ENCODE measurements around the gene ASB2. TPM values are rescaled to one million over a fixed set of nuclear protein-coding genes. Genes with fewer than 3 reads are reported as not detected.

Gene ASB2
- total and polyA plus RNA-seq, 4 donors, result 0.50 to 4.0 (median 1.8) TPM

DNA sequence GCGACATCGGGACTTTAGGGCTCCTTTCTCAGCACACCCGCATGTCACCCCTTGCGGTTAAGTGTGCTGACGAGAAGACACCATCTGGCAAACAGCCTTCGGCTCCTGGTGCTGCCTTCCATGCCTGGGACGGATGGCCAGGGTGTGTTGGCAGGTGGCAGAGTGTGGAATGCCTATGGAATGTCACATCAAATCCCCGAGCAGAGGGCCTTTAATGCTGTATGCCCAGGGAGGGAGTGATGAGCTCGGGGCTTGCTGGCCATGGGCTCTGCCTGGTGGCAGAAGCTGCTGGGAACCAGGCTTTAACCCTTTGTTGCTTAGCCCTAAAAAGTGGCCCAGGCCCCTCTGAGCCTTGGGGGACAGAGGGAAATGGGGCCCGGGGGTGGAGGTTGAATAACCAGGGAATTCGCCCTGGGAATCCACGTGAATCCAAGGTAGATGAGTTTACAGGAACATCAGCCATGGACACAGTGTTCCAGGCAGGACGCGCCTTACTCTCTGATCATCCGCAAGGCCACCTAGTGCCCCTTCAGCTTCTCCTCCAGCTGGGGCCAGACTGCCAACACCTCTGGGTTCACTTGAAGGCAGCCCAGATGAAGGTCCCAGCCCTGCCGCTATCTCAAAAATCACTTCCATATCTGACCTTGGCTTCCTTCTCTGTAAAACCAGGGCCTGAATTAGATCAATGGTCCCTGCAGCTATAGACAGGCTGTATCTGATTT is 31.9 kb downstream of the ASB2 start:
- H3K4me1 ChIP-seq (ENCODE audit: control insufficient read depth, insufficient read depth, low read length), result peaks cover 22% of the 10 kb centered on the region
- no peak overlapping the region for H3K4me3 ChIP-seq (ENCODE audit: low read depth, low read length)
- no peak for DNase-seq (ENCODE audit: low read depth in 4 of 6, low spot score in 6 of 6)
- peaks cover 4% of the 10 kb centered on the region for H3K27me3 ChIP-seq (ENCODE audit: control insufficient read depth, insufficient read depth, low read length)
- H3K27ac ChIP-seq (ENCODE audit: low read depth, low read length), result no peak overlapping the region
- H3K36me3 ChIP-seq (ENCODE audit: control insufficient read depth, insufficient read depth, low read length), result no peaks in the 10 kb centered on the region
- 82% methylated on average over 16 of the region's 16 CpGs for WGBS (ENCODE audit: insufficient coverage)
- H3K9me3 ChIP-seq (ENCODE audit: control insufficient read depth, insufficient read depth, low read length), result no peaks in the 10 kb centered on the region

GRCh38 chr14:93943930-93944329 is 32.4 kb downstream of the ASB2 start:
- Histone ChIP-seq H3K9me3 (ENCODE audit: control insufficient read depth, insufficient read depth, low read length) (no peaks in the 10 kb centered on the region), H3K4me1 (ENCODE audit: control insufficient read depth, insufficient read depth, low read length) (peaks cover 25% of the 10 kb centered on the region), H3K27me3 (ENCODE audit: control insufficient read depth, insufficient read depth, low read length) (peaks cover 6% of the 10 kb centered on the region), H3K4me3 (ENCODE audit: low read depth, low read length) (no peak overlapping the region), H3K27ac (ENCODE audit: low read depth, low read length) (no peak overlapping the region), H3K36me3 (ENCODE audit: control insufficient read depth, insufficient read depth, low read length) (no peaks in the 10 kb centered on the region)
- no peak for DNase-seq (ENCODE audit: low read depth in 4 of 6, low spot score in 6 of 6)
- WGBS (ENCODE audit: insufficient coverage), result 91% methylated on average over 8 of the region's 9 CpGs

DNA sequence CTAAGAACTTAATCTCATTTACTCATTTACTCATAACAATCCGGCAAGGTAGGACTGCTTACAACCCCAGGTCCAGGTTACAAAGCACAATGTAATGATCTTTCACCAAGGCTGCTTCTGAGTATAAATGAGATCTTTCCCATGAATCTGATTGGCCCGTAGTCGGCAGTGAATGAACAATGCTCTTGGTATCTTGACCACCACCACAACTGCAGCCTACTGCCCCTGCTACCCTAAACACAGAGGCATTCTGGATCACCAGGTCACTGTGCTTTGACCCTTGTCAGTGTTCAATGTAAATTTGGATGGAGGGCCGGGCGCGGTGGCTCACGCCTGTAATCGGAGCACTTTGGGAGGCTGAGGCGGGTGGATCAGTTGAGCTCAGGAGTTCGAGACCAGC is 33.3 kb downstream of the ASB2 start:
- WGBS (ENCODE audit: insufficient coverage), result 92% methylated on average over 8 of the region's 10 CpGs
- H3K4me1 ChIP-seq (ENCODE audit: control insufficient read depth, insufficient read depth, low read length), result peaks cover 25% of the 10 kb centered on the region
- peaks cover 14% of the 10 kb centered on the region for H3K27me3 ChIP-seq (ENCODE audit: control insufficient read depth, insufficient read depth, low read length)
- H3K4me3 ChIP-seq (ENCODE audit: low read depth, low read length), result no peak overlapping the region
- H3K9me3 ChIP-seq (ENCODE audit: control insufficient read depth, insufficient read depth, low read length), result no peaks in the 10 kb centered on the region
- no peak overlapping the region for H3K27ac ChIP-seq (ENCODE audit: low read depth, low read length)
- DNase-seq (ENCODE audit: low read depth in 4 of 6, low spot score in 6 of 6), result no peak
- no peaks in the 10 kb centered on the region for H3K36me3 ChIP-seq (ENCODE audit: control insufficient read depth, insufficient read depth, low read length)

DNA sequence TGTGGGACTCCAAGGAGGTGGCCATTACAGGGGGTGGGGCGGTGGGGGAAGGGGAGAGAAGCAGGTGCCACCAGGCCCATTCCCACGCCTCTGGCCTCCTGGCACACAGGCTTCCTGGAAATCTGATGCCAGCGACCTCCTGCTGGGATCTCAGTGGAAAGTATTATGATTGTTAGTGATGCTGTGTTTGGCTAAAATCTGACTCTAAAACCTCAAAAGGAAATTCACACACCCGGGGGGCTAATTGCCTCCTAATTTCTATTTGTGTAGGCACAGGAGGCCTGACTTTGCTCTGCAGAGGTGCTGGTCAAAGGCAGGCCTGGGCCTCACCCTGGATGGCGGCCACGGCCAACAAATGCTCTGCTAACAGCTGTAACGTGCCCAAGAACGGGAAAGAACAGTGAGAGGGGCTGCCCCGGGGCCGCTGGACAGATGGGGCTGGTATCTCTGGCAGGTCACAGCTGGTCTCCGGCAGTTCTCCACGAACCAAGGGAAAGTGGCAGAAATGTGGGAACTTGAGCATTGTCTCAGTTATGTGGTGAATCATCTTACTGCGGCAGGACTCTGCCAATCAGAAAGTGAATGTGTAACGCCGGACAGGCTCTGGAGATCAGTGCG is 35.0 kb downstream of the ASB2 start:
- Histone ChIP-seq H3K9me3 (ENCODE audit: control insufficient read depth, insufficient read depth, low read length) (no peaks in the 10 kb centered on the region), H3K27ac (ENCODE audit: low read depth, low read length) (no peak overlapping the region), H3K27me3 (ENCODE audit: control insufficient read depth, insufficient read depth, low read length) (peaks cover 16% of the 10 kb centered on the region), H3K4me1 (ENCODE audit: control insufficient read depth, insufficient read depth, low read length) (peaks cover 31% of the 10 kb centered on the region), H3K36me3 (ENCODE audit: control insufficient read depth, insufficient read depth, low read length) (no peaks in the 10 kb centered on the region), H3K4me3 (ENCODE audit: low read depth, low read length) (no peak overlapping the region)
- 48% methylated on average over 10 of the region's 16 CpGs for WGBS (ENCODE audit: insufficient coverage)
- DNase-seq (ENCODE audit: low read depth in 4 of 6, low spot score in 6 of 6), result peak in 2 of 6 donors; percentile 37 to 61

DNA sequence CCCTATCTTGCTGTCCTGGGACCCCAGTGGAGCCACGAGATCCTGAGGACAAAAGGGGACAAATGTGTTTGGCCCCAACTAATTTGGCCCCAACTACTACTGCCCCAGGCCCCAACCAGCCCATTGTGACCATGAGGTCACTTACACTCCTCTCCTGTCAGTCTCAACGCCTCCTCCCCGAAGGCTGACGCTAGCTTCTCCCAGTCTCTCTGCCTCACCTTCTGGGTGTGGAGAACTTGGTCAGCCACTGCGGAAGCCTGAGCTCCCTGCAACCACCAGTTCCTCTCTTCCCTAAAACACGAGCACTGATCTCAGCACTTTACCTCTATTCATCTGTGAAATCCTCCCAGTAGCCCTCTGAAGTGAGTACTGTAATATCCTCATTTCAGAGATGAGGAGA is 35.9 kb downstream of the ASB2 start:
- H3K4me3 ChIP-seq (ENCODE audit: low read depth, low read length), result no peak overlapping the region
- peaks cover 40% of the 10 kb centered on the region for H3K4me1 ChIP-seq (ENCODE audit: control insufficient read depth, insufficient read depth, low read length)
- no peak for DNase-seq (ENCODE audit: low read depth in 4 of 6, low spot score in 6 of 6)
- peaks cover 16% of the 10 kb centered on the region for H3K27me3 ChIP-seq (ENCODE audit: control insufficient read depth, insufficient read depth, low read length)
- H3K9me3 ChIP-seq (ENCODE audit: control insufficient read depth, insufficient read depth, low read length), result no peaks in the 10 kb centered on the region
- no peaks in the 10 kb centered on the region for H3K36me3 ChIP-seq (ENCODE audit: control insufficient read depth, insufficient read depth, low read length)
- WGBS (ENCODE audit: insufficient coverage), result 91% methylated on average over 4 of the region's 6 CpGs
- H3K27ac ChIP-seq (ENCODE audit: low read depth, low read length), result no peak overlapping the region

DNA sequence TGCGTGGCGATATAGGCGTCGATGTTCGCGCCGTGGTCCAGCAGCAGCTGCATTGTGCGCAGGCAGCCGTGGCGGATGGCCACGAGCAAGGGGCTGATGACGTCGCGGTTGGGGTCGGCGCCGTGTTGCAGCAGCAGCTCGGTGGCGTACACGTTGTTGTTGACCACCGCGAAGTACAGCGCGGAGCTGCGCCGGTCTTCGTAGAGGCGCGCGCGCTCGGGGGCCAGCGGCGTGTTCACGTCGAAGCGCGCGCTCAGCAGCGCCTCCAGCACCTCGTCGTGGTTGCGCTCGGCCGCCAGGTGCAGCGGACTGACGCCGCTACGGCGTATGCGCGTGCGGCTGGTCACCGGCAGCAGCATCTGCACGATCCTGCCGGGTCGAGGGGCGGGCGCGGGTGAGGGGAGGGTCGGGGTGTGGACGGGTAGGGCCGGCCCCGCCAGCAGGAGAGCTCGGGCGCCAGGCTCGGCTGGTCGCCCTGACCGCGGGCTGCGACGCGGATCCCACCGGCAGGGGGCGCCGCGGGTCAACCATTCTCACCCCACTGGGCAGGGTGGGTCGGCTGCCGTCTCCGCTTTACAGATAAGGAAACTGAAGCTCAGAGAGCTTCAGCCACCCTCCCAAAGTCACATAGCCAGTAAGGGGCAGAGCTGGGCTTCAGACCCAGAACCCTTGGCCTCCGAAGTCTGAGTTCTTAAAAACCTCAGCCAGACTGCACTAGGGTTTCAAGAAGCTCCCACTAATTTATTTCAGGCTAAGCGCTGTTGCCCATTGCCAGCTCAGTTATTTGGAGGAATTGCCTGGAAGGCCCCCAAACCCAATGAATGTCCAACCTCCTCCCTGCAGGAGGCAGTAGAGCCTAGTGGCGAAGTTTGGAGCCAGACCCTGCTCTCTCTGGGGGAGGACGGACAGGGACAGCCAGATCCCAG is 36.8 kb downstream of the ASB2 start:
- 4% methylated on average over 74 of the region's 84 CpGs for WGBS (ENCODE audit: insufficient coverage)
- peaks cover 16% of the 10 kb centered on the region for H3K27me3 ChIP-seq (ENCODE audit: control insufficient read depth, insufficient read depth, low read length)
- peak in 2 of 6 donors; percentile 76 for DNase-seq (ENCODE audit: low read depth in 4 of 6, low spot score in 6 of 6)
- H3K4me3 ChIP-seq (ENCODE audit: low read depth, low read length), result no peak overlapping the region
- H3K4me1 ChIP-seq (ENCODE audit: control insufficient read depth, insufficient read depth, low read length), result peaks cover 42% of the 10 kb centered on the region
- H3K36me3 ChIP-seq (ENCODE audit: control insufficient read depth, insufficient read depth, low read length), result no peaks in the 10 kb centered on the region
- H3K27ac ChIP-seq (ENCODE audit: low read depth, low read length), result no peak overlapping the region
- H3K9me3 ChIP-seq (ENCODE audit: control insufficient read depth, insufficient read depth, low read length), result no peaks in the 10 kb centered on the region

GRCh38 chr14:93938751-93939303 is 37.5 kb downstream of the ASB2 start:
- Histone ChIP-seq H3K9me3 (ENCODE audit: control insufficient read depth, insufficient read depth, low read length) (no peaks in the 10 kb centered on the region), H3K4me1 (ENCODE audit: control insufficient read depth, insufficient read depth, low read length) (peaks cover 38% of the 10 kb centered on the region), H3K27me3 (ENCODE audit: control insufficient read depth, insufficient read depth, low read length) (peaks cover 16% of the 10 kb centered on the region), H3K4me3 (ENCODE audit: low read depth, low read length) (no peak overlapping the region), H3K36me3 (ENCODE audit: control insufficient read depth, insufficient read depth, low read length) (no peaks in the 10 kb centered on the region), H3K27ac (ENCODE audit: low read depth, low read length) (no peak overlapping the region)
- 31% methylated on average over 46 of the region's 46 CpGs for WGBS (ENCODE audit: insufficient coverage)
- DNase-seq (ENCODE audit: low read depth in 4 of 6, low spot score in 6 of 6), result no peak

- H3K9me3 ChIP-seq (ENCODE audit: control insufficient read depth, insufficient read depth, low read length), result no peaks in the 10 kb centered on the region
- peaks cover 38% of the 10 kb centered on the region for H3K4me1 ChIP-seq (ENCODE audit: control insufficient read depth, insufficient read depth, low read length)
- WGBS (ENCODE audit: insufficient coverage), result 92% methylated on average over 13 of the region's 13 CpGs
- no peak overlapping the region for H3K4me3 ChIP-seq (ENCODE audit: low read depth, low read length)
- no peak for DNase-seq (ENCODE audit: low read depth in 4 of 6, low spot score in 6 of 6)
- no peak overlapping the region for H3K27ac ChIP-seq (ENCODE audit: low read depth, low read length)
- H3K36me3 ChIP-seq (ENCODE audit: control insufficient read depth, insufficient read depth, low read length), result no peaks in the 10 kb centered on the region
- H3K27me3 ChIP-seq (ENCODE audit: control insufficient read depth, insufficient read depth, low read length), result peaks cover 16% of the 10 kb centered on the region
Measured at GRCh38 chr14:93937519-93937918, 38.9 kb downstream of the ASB2 start.

DNA sequence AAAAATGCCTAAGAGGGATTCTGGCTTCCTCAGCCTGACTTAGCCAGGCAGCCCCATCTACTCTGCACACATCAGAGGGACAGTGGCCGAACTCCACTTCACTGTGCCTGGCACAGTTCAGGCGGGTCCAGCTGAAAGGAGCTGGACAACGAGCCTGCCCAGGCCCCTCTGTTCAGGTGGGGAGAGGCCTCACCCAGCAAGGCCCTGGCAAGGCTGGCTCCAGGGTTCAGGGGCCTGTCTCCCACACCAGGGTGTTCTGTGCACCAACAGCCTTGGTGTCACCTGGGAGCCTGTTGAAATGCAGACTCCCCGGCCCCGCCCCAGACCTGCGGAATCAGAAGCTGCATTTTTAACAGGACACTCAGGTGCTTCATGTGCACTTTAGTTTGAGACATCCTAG is 39.4 kb downstream of the ASB2 start:
- Histone ChIP-seq H3K36me3 (ENCODE audit: control insufficient read depth, insufficient read depth, low read length) (no peaks in the 10 kb centered on the region), H3K27me3 (ENCODE audit: control insufficient read depth, insufficient read depth, low read length) (peaks cover 16% of the 10 kb centered on the region), H3K9me3 (ENCODE audit: control insufficient read depth, insufficient read depth, low read length) (no peaks in the 10 kb centered on the region), H3K27ac (ENCODE audit: low read depth, low read length) (no peak overlapping the region), H3K4me1 (ENCODE audit: control insufficient read depth, insufficient read depth, low read length) (peaks cover 37% of the 10 kb centered on the region), H3K4me3 (ENCODE audit: low read depth, low read length) (no peak overlapping the region)
- WGBS (ENCODE audit: insufficient coverage), result 96% methylated on average over 6 of the region's 6 CpGs
- no peak for DNase-seq (ENCODE audit: low read depth in 4 of 6, low spot score in 6 of 6)

Measured in spinal cord (tissue), 10 donors.